Activated CD4-positive, alpha-beta T cell treated with anti-CD3 and anti-CD28 coated beads for 36 hours (primary cell): ENCODE data around the gene MS4A4E. TPM values are rescaled to one million over a fixed set of nuclear protein-coding genes. Genes with fewer than 3 reads are reported as not detected.
"Not testable (repeated sequence)": the region's sequence is repeated elsewhere in the genome, so short reads cannot be mapped to it uniquely, and the experiment has no call there.

Source experiments
- ATAC-seq: fragments of 200-7000 bp; cut with Tn5 transposase; one replicate; pipeline ENCODE4 v1.10.0; 2021; ENCODE audit warnings: mild to moderate bottlenecking, moderate library complexity
- CTCF ChIA-PET: fragments of 350-600 bp; sonication (Branson Sonifier 250); formaldehyde crosslinking; loops from one replicate; lab custom pipeline; 2021; ENCODE audit warnings: antibody characterized with exemption; lab: Charles Lee
- POLR2A ChIA-PET: fragments of 350-600 bp; sonication (Branson Sonifier 250); formaldehyde crosslinking; loops from one replicate; lab custom pipeline; 2021; ENCODE audit warnings: antibody characterized with exemption, inconsistent platforms; lab: Charles Lee
- DNase-seq: peaks from one replicate; pipeline ENCODE4 v3.0.0-alpha.2; 2020
- H3K27ac Mint-ChIP-seq: one replicate; pipeline ENCODE4 v1.8.0; 2021; ENCODE audit warnings: mixed read lengths
- H3K27me3 Mint-ChIP-seq: one replicate; pipeline ENCODE4 v1.8.0; 2021; ENCODE audit warnings: mixed read lengths
- H3K36me3 Mint-ChIP-seq: one replicate; pipeline ENCODE4 v1.8.0; 2021; ENCODE audit warnings: low read depth, mixed read lengths
- H3K4me1 Mint-ChIP-seq: one replicate; pipeline ENCODE4 v1.8.0; 2021; ENCODE audit warnings: mixed read lengths
- H3K4me3 Mint-ChIP-seq: one replicate; pipeline ENCODE4 v1.8.0; 2021; ENCODE audit warnings: mild to moderate bottlenecking, moderate library complexity, mixed read lengths
- H3K9me3 Mint-ChIP-seq: one replicate; pipeline ENCODE4 v1.8.0; 2021; ENCODE audit warnings: low read depth, mixed read lengths
- intact Hi-C, 2 experiments: fragments of 100-400 bp; cut with DNase I in 1 of 2; cut with micrococcal nuclease in 1 of 2; formaldehyde crosslinking; loops; one replicate each; pipeline versions ENCODE4 v1.14.2 to v1.15.1; 2022 to 2024; cut with DNase I, micrococcal nuclease
- microRNA-seq: library from miRNA; unstranded; fragments of <30 nt; microRNA quantifications from one replicate; pipeline ENCODE4 v1.2.0, GENCODE V29; 2021; ENCODE audit warnings: borderline replicate concordance
- total RNA-seq, 2 experiments: library from RNA; stranded (reverse); gene quantifications; one replicate each; pipeline ENCODE4 v1.2.3, GENCODE V29; 2021

The MS4A4E gene
- total RNA-seq, 2 experiments from 2014 or later: not detected

DNA sequence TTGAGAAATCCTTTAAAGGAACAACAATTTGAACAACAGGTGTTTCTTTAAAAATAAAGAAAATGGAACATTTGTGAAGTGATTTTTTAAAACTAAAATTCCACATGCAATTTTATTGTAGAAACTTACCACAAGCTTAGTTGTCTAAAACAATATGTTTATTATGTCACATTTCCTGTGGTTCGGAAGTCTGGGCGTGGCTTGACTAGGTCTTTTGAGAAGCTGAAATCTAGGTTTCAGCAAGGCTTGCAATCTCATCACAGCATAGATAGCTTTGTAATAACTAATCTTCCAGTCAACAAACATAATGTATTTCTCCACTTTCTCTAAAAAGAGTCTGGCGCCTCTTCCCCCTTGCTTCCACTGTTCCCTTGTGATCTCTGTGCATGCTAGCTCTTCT lies 87.0 kb downstream of the MS4A4E start:
- Mint-ChIP-seq H3K36me3 (no peaks in the 10 kb centered on the region), H3K4me3 (no peak overlapping the region), H3K27ac (no peak overlapping the region), H3K27me3 (peaks cover 5% of the 10 kb centered on the region), H3K4me1 (peaks cover 5% of the 10 kb centered on the region), H3K9me3 (peaks cover 3% of the 10 kb centered on the region)
- ChIA-PET CTCF (no interaction called here), POLR2A (interaction anchor here (1.0 kb wide), 1 partner anchor 10 kb away, joined by 3 read pairs; no protein-coding TSS in a partner anchor)
- DNase-seq (no peak), ATAC-seq (no peak)
- intact Hi-C loops: no loop called here

DNA sequence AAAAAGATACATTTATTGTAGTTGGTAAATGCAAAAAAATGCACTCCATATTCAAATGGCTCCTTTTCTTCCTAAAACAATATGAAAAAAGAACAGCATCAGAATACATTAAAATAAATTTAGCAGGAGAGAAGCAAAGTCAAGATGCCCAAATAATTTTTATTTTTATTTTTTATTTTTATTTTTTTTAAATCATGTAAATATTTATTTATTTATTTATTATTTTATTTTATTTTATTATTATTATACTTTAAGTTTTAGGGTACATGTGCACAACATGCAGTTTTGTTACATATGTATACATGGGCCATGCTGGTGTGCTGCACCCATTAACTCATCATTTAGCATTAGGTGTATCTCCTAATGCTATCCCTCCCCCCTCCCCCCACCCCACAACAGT lies 90.2 kb downstream of the MS4A4E start:
- H3K4me3 Mint-ChIP-seq, CTCF ChIA-PET: not testable (repeated sequence)

DNA sequence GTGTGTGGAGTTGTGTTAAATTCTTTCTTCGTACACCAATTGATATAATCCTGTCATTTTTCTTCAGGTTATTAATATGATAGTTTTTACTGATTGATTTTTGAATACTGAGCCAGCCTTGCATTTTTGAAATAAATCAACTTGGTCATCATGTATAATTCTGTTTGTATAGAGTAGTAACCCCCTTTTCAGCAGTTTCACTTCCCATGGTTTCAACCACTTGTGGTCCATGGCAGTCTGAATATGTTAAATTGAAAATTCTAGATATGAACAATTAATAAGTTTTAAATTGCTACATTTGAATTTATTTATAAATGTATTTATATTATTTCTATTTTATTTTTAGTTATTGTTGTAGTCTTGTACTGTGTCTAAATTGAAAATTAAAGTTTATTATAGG lies 92.7 kb downstream of the MS4A4E start:
- no peak for ATAC-seq
- peaks cover 2% of the 10 kb centered on the region for H3K27me3 Mint-ChIP-seq
- CTCF ChIA-PET: no interaction called here
- no peaks in the 10 kb centered on the region for H3K36me3 Mint-ChIP-seq
- DNase-seq: no peak
- no peak overlapping the region for H3K4me3 Mint-ChIP-seq
- H3K27ac Mint-ChIP-seq: no peak overlapping the region
- H3K4me1 Mint-ChIP-seq: peaks cover 11% of the 10 kb centered on the region
- peaks cover 3% of the 10 kb centered on the region for H3K9me3 Mint-ChIP-seq
- intact Hi-C loops: no loop called here
- POLR2A ChIA-PET: no interaction called here

More for the DNA sequence above, 90.2 kb downstream of the MS4A4E start:
- ATAC-seq, H3K27me3 Mint-ChIP-seq, H3K9me3 Mint-ChIP-seq, intact Hi-C loops, DNase-seq, H3K4me1 Mint-ChIP-seq, POLR2A ChIA-PET, H3K36me3 Mint-ChIP-seq, H3K27ac Mint-ChIP-seq: not testable (repeated sequence)

Small RNA genes lying within 50 kb of the gene (microRNA-seq; reads per million reads assigned to microRNA genes)
- not detected for gene MIR6503

Other genes with a start within 250 kb of the MS4A4E start
- gene OOSP4B, start 226.0 kb downstream of the MS4A4E start, total RNA-seq: not detected
- gene OOSP2, start 202.7 kb downstream of the MS4A4E start, total RNA-seq: not detected
- gene MS4A3, start 186.5 kb downstream of the MS4A4E start, total RNA-seq: not detected
- not detected for gene MS4A2, start 154.5 kb downstream of the MS4A4E start, total RNA-seq
- not detected for gene MS4A6A, start 60.1 kb downstream of the MS4A4E start, total RNA-seq
- gene MS4A4A, start 37.5 kb upstream of the MS4A4E start, total RNA-seq: not detected
- not detected for gene MS4A6E, start 84.1 kb upstream of the MS4A4E start, total RNA-seq
- gene MS4A7, start 135.4 kb upstream of the MS4A4E start, total RNA-seq: not detected
- gene MS4A14, start 153.3 kb upstream of the MS4A4E start, total RNA-seq: not detected
- not detected for gene MS4A5, start 186.4 kb upstream of the MS4A4E start, total RNA-seq
- gene MS4A1, start 212.7 kb upstream of the MS4A4E start, total RNA-seq: not detected
- gene MS4A12, start 249.6 kb upstream of the MS4A4E start, total RNA-seq: not detected